Tibial nerve (tissue), 4 donors: Measurements from ENCODE around the gene EXOC1.

ENCODE experiments used
- CTCF ChIP-seq, 5 experiments: fragments of 200-600 bp in 3 of 5; fragments of 450-650 bp in 2 of 5; sonication (generic) in 3 of 5; IDR thresholded peaks; one replicate each; pipeline ENCODE4 v1.5.1; 2016 to 2019; ENCODE audit warnings: antibody characterized with exemption in 5 of 5, mild to moderate bottlenecking in 3 of 5, moderate library complexity in 2 of 5
- EP300 ChIP-seq, 2 donors: sonication (generic); formaldehyde crosslinking; IDR thresholded peaks; one replicate each; pipeline ENCODE4 v1.6.1; 2017; ENCODE audit warnings: antibody characterized with exemption in 2 of 2, mild to moderate bottlenecking in 1 of 2
- POLR2A ChIP-seq, 2 donors: fragments of 450-650 bp; IDR thresholded peaks; one replicate each; pipeline ENCODE4 v1.6.1; 2017; ENCODE audit warnings: antibody characterized with exemption in 2 of 2, mild to moderate bottlenecking in 2 of 2, moderate library complexity in 2 of 2

- no peak for TF ChIP-seq CTCF (IDR thresholded peaks at IDR 0.05)
- TF ChIP-seq POLR2A (IDR thresholded peaks at IDR 0.05) = no peak
- no peak for TF ChIP-seq EP300 (IDR thresholded peaks at IDR 0.05)
Observed at GRCh38 chr4:55827582-55827981, 25.9 kb upstream of the EXOC1 start.
